GM20431 (cell line): ENCODE measurements around the gene HPS1.

Experiments used
- in situ Hi-C: fragments of 300-500 bp; cut with MseI, MboI; formaldehyde crosslinking; loops from one replicate; pipeline ENCODE4 v1.15.0; 2020; ENCODE audit warnings: low sequenced_read_pairs; ENCODE audit not compliant: unreplicated experiment

Gene HPS1

GRCh38 chr10:98466861-98467505 lies 20.2 kb upstream of the HPS1 start:
- in situ Hi-C loops: loop anchor here (10.0 to 25.0 kb wide), 2 partner anchors 198 to 770 kb away; partner anchors contain the start of gene HPSE2

- in situ Hi-C loops: loop anchor here (10.0 to 25.0 kb wide), 2 partner anchors 199 to 771 kb away; partner anchors contain the start of gene HPSE2
Measured at GRCh38 chr10:98465866-98466265, 19.1 kb upstream of the HPS1 start.

GRCh38 chr10:98463976-98464754 lies 17.4 kb upstream of the HPS1 start:
- in situ Hi-C loops: loop anchor here (10.0 to 25.0 kb wide), 2 partner anchors 201 to 773 kb away; partner anchors contain the start of gene HPSE2

GRCh38 chr10:98463016-98463415 lies 16.3 kb upstream of the HPS1 start:
- in situ Hi-C loops: loop anchor here (10.0 to 25.0 kb wide), 2 partner anchors 202 to 774 kb away; partner anchors contain the start of gene HPSE2

- in situ Hi-C loops: loop anchor here (10.0 to 25.0 kb wide), 2 partner anchors 203 to 776 kb away; partner anchors contain the start of gene HPSE2
Measured at GRCh38 chr10:98461500-98461842, 14.7 kb upstream of the HPS1 start.

- in situ Hi-C loops: loop anchor here (10.0 to 25.0 kb wide), 2 partner anchors 204 to 776 kb away; partner anchors contain the start of gene HPSE2
Measured at GRCh38 chr10:98460837-98461499, 14.2 kb upstream of the HPS1 start.

GRCh38 chr10:98458809-98459784 lies 12.4 kb upstream of the HPS1 start:
- in situ Hi-C loops: loop anchor here (25.0 kb wide), 1 partner anchor 778 kb away; the partner anchor contains the start of gene HPSE2

- in situ Hi-C loops: loop anchor here (25.0 kb wide), 1 partner anchor 780 kb away; the partner anchor contains the start of gene HPSE2
Measured at GRCh38 chr10:98457721-98458120, 11.0 kb upstream of the HPS1 start.

- in situ Hi-C loops: loop anchor here (25.0 kb wide), 1 partner anchor 780 kb away; the partner anchor contains the start of gene HPSE2
Measured at GRCh38 chr10:98456686-98457482, 10.1 kb upstream of the HPS1 start.

GRCh38 chr10:98456043-98456570 lies 9.4 kb upstream of the HPS1 start:
- in situ Hi-C loops: loop anchor here (25.0 kb wide), 1 partner anchor 781 kb away; the partner anchor contains the start of gene HPSE2

- in situ Hi-C loops: loop anchor here (25.0 kb wide), 1 partner anchor 784 kb away; the partner anchor contains the start of gene HPSE2
Measured at GRCh38 chr10:98453729-98454128, 7.0 kb upstream of the HPS1 start.

GRCh38 chr10:98450618-98451017 lies 3.9 kb upstream of the HPS1 start:
- in situ Hi-C loops: loop anchor here (25.0 kb wide), 1 partner anchor 787 kb away; the partner anchor contains the start of gene HPSE2

- in situ Hi-C loops: no loop called here
Measured at GRCh38 chr10:98449287-98449686, 2.6 kb upstream of the HPS1 start.

- in situ Hi-C loops: no loop called here
Measured at GRCh38 chr10:98446151-98446660, 529 bp downstream of the HPS1 start.

- in situ Hi-C loops: no loop called here
Measured at GRCh38 chr10:98445200-98445812, 1.4 kb downstream of the HPS1 start.

GRCh38 chr10:98444314-98445006 lies 2.3 kb downstream of the HPS1 start:
- in situ Hi-C loops: no loop called here

- in situ Hi-C loops: no loop called here
Measured at GRCh38 chr10:98438715-98439114, 8.0 kb downstream of the HPS1 start.
